Measurements from ENCODE around the gene PFN3.
A peak's percentile ranks its signal among the peaks of the same experiment; 100 is the strongest.

The PFN3 gene

DNA sequence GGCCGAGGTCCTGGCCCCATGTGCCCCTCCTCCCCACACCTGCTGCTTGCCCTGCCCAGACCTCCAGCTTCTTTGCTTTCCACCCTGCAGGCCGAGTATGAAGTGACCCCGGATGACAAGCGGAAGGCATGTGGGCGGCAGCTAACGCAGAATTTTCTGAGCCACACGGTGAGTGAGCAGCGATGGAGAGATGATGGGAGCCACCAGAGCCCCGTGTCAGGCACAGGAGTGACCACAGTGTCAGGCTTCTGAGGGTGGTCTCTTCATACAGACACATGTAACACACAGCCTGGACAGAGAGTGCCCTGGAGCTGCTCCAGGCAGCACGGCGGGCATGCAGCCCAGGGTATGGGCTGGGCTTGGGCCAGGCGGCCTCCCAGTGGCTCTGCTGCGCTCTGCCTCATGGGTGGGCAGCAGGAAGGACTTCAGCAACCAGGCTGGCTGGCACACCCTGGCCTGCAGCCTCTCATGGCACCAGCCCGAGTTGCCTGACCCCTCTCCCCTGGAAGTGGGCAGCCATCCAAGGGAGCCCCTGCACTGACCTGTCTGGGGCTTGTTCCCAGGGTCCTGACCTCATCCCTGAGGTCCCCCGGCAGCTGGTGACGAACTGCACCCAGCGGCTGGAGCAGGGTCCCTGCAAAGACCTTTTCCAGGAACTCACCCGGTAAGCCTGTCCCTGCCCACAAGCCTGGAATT, 31.8 kb upstream of the PFN3 start:
- peak; percentile 52 for DNase-seq (ENCODE audit: low spot score)
- TF ChIP-seq, protein P1, sequence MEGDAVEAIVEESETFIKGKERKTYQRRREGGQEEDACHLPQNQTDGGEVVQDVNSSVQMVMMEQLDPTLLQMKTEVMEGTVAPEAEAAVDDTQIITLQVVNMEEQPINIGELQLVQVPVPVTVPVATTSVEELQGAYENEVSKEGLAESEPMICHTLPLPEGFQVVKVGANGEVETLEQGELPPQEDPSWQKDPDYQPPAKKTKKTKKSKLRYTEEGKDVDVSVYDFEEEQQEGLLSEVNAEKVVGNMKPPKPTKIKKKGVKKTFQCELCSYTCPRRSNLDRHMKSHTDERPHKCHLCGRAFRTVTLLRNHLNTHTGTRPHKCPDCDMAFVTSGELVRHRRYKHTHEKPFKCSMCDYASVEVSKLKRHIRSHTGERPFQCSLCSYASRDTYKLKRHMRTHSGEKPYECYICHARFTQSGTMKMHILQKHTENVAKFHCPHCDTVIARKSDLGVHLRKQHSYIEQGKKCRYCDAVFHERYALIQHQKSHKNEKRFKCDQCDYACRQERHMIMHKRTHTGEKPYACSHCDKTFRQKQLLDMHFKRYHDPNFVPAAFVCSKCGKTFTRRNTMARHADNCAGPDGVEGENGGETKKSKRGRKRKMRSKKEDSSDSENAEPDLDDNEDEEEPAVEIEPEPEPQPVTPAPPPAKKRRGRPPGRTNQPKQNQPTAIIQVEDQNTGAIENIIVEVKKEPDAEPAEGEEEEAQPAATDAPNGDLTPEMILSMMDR (IDR thresholded peaks at IDR 0.05; ENCODE audit: borderline replicate concordance, control extremely low read depth, extremely low read depth, insufficient read depth, missing control alignments): no peak
- in situ Hi-C loops (cut with MboI; ENCODE audit: low sequenced_read_pairs, unreplicated experiment): no loop called here

DNA sequence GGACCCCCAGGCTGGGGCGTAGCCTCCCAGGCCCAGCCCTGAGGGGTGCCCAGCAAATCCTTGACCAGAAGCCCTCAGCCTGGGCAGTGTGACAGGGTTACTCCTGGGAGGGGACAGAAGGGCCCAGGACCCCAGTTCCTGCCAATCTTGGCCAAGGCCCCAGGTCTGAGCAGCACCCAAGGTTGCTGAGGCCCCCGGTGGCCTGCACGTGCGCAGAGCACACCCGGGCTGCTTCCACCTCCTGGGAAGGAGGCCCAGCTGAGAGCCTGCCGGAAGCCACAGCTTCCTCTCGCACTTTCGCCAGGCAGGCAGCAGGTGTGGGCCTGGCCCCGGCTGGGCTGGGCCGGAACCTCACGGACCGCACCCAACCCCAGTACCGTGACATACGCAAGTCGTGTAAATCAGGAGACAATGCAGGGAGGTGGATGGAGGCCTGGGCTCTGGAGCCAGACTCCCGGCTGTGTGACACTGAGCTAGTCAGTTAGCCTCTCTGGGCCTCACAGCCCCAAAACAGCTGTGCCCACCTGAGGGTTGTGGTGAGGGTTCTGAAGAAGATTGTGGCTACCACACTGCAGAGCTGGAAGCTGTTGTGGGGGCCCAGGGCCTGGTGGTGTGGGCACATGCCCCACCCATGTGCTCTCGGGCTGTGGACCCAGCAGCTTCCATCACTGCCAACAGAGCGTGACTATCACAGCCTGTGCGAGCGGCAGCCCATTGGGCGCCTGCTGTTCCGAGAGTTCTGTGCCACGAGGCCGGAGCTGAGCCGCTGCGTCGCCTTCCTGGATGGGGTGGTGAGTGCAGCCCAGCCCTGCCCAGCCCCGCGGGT, 31.1 kb upstream of the PFN3 start:
- in situ Hi-C loops (cut with MboI; ENCODE audit: low sequenced_read_pairs, unreplicated experiment): no loop called here
- DNase-seq (ENCODE audit: low spot score): peak; percentile 75
- TF ChIP-seq, protein P1 (IDR thresholded peaks at IDR 0.05; ENCODE audit: borderline replicate concordance, control extremely low read depth, extremely low read depth, insufficient read depth, missing control alignments): no peak

DNA sequence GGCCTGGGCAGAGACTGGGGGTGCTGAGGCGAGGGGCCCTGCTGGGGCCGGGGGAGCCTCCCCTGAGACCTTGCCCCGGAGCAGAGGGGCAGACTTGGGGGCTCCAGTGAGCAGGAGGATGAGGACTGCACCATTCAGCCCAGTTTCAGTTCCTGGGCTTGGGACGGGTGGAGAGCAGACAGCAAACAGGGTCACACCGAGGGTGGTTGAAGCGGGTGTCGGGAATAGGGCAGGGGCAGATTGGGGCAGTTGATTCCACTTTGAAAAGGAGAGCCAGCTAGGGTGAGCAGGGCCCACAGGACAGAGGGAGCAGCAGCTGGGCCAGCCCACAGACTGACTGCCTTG, 30.5 kb upstream of the PFN3 start:
- TF ChIP-seq, protein P1 (IDR thresholded peaks at IDR 0.05; ENCODE audit: borderline replicate concordance, control extremely low read depth, extremely low read depth, insufficient read depth, missing control alignments): no peak
- in situ Hi-C loops (cut with MboI; ENCODE audit: low sequenced_read_pairs, unreplicated experiment): no loop called here
- no peak for DNase-seq (ENCODE audit: low spot score)

DNA sequence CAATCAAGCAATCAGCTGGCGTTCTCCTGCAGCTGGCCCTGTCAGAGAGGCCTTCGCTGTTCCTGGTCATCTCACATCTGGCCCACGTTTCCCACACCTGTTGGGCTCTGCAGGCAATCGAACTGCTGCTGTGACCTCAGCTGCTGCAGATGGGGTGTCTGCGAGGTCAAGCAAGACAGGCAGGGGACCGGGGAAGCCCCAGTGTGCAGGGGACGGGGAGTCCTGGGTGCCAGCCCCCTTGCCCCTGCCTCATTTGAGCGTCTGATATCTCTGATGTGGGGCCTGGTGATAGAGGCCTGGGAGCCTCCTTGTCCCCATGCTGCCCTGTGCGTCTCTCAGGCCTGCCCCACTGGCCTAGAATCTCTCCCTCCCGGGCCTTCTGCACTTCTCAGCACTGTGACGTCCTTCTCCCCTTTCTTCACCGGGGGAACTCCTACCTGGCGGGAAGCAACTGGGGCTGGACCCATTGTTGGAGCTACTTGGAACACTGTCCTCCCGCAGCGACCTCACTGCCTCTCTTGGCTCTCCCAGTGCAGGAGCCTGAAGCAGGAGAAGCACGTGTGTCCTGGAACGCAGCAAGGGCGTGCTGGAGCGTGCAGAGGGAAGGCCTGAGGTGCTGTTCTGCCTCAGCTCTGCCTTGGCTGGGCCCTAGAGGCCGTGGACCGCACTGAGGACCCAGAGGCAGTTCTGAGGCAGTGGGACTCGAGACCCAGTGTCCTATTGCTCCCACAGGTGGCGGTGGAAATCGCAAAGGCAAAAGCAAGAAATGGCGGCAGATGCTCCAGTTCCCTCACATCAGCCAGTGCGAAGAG, 29.9 kb upstream of the PFN3 start:
- DNase-seq (ENCODE audit: low spot score): peak; percentile 59
- in situ Hi-C loops (cut with MboI; ENCODE audit: low sequenced_read_pairs, unreplicated experiment): no loop called here
- TF ChIP-seq, protein P1 (IDR thresholded peaks at IDR 0.05; ENCODE audit: borderline replicate concordance, control extremely low read depth, extremely low read depth, insufficient read depth, missing control alignments): no peak

DNA sequence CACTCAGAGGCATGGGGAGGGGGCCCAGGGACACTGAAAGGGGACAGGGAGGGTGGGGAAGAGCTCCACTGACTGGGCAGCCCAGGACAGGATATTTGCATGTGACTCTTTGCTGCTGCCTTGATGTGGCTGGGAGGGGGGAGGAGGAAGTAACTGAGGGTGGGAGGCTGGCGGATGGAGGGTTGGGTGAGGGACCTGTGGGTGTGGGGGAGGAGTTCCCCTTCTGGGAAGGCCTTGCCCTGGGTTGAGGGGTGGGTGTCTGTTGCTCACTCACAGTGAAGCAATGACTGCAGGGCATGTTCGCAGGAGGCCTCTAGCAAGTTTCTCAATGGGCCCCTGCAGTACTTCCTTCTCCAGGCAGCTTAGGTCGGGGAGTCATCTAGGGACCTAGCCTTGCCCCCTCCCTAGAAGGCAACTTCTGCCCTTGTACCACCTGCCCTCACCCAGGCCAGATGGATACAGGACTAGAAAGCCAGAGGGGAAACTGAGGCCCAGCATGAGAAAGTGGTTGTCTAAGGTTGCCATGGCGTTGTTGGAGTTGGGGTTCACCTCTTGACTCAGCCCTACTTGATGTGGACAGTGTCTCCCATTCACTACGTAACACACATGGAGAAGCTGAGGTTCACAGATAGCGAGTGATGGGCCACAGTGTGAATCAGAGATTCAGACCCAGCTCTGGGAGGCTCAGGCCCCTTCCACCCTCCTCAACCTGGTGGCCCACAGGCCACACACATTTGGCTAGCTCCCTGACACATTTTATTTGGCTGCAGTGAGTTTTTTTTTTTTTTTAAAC, 29.0 kb upstream of the PFN3 start:
- in situ Hi-C loops (cut with MboI; ENCODE audit: low sequenced_read_pairs, unreplicated experiment): no loop called here
- peak; percentile 81 for DNase-seq (ENCODE audit: low spot score)
- TF ChIP-seq, protein P1 (IDR thresholded peaks at IDR 0.05; ENCODE audit: borderline replicate concordance, control extremely low read depth, extremely low read depth, insufficient read depth, missing control alignments): no peak
